NCI-H2196 treated with DMSO at 0.1 percent for 48 hours (cell line): ENCODE measurements around the gene NOS1AP.

ENCODE experiments used
- DNase-seq: peaks from one replicate; lab custom pipeline; 2025; ENCODE audit not compliant: unreplicated experiment; lab: John Stamatoyannopoulos, UW

NOS1AP gene

DNA sequence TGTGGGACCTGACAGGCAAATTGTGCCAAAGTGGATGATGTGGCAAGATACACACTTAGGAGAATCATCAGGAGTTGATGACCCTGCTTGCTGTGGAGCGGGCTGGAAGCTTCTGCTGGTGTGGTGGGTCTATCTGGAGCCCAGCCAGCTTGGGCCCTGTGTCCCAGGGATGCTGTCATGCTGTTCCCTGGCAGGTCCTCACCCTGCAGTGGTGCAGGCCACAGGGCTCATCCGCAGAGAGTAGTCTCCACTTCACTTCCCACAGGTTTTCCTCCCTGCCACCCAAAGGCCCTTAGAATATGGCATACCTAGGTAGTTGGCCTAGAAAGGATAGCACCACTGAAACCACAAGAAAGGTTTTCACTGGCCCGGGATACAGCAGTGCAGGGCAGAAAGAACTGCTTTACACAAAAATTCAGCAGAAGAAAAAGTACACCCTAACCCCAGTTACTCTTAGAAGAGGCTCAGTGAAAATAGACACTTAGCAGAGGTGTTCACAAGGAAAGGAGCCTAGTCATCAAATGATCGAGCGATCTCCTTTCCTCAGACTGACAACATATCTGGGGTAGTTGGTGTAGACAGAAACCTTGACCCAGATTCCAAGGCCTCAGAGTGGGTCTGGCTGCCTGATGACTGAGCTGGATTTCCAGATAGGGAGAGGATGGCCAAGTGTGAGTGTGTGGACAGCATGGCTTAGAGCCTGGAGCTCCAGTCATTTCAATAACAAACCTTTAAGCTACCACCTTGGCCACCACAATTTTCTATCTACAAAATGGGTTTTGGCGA, 310.8 kb downstream of the NOS1AP start:
- DNase-seq = no peak

DNA sequence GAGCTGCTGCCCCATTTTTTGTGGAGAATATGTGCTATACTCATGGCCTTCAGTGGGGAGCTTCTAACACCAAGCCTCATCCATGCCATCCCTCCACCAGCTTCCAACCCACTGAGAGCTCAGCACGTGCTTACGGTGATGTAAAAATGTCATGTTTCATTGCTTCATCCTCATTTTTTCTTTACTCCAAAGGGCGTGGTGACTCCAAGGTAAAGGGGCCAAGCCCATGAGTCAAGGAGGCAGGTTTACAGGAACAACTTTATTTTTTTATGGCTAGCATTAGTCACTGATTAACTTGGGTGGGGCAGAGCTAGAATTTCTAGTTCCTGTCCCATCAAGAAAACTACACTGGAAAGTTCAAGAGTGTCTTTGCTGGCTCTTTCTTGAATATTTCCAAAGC, 311.9 kb downstream of the NOS1AP start, which contains the start of gene C1orf226:
Gene C1orf226 (plus strand): TSS at position 346 of the 400 bp plus-strand sequence. CDS start 174 bp downstream, outside the sequence.
- DNase-seq = no peak

DNA sequence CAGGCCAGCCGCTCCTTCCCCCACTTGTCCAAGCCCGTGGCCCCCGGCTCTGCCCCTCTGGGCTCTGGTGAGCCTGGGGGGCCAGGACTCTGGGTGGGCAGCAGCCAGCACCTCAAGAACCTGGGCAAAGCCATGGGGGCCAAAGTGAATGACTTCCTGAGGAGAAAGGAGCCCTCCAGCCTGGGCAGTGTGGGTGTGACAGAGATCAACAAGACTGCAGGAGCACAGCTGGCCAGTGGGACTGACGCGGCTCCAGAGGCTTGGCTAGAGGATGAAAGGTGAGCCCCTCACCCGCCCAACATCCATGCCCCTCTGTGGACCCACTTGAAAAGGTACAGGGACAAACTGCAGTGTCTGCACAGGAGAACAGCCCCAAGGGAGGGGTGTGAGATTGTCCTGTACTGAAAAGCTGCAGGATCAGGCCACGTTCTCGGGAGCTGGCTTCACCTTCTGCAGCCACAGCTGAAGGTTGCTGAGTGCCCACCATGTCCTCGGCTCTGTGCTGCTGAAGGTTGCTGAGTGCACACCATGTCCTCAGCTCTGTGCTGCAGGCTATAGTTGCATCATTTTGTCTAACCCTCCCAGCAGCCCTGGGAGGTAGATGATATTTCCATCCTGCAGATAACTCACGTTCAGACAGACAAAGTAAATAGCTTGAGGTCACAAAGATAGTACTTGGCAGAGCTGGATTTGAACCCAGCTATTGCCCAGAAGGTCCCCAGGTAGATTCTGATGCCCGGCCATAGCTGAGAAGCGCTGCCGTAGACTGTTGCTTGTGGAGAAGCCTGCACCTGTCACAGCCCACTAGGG, 312.7 kb downstream of the NOS1AP start:
- no peak for DNase-seq

DNA sequence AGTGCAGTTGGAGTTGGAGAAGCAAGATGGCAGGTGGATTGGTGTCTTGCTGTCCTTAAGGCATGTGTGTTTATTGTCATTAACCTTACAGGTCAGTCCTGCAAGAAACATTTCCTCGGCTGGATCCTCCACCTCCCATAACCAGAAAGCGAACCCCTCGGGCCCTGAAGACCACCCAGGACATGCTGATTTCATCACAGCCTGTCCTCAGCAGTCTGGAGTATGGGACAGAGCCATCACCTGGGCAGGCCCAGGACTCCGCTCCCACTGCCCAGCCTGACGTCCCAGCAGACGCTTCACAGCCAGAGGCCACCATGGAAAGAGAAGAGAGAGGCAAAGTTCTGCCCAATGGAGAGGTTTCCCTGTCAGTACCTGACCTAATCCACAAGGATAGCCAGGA, 313.6 kb downstream of the NOS1AP start:
- DNase-seq = no peak

DNA sequence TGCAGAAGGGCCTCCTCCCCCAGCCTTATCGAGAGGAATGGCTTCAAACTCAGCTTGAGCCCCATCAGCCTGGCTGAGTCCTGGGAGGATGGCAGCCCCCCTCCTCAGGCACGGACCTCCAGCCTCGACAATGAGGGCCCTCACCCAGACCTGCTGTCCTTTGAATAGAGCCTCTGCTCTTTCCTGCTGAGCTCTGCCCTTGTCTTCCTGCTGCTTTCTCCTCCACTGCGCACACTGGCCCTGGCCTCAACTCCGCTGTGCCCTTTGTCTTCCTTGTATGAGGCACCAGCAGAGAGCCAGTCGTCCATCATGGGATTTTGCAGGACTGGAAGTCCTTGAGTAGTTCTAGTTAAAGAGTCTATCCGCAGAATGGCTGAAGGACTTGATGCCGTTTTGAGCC, 314.0 kb downstream of the NOS1AP start:
- no peak for DNase-seq

DNA sequence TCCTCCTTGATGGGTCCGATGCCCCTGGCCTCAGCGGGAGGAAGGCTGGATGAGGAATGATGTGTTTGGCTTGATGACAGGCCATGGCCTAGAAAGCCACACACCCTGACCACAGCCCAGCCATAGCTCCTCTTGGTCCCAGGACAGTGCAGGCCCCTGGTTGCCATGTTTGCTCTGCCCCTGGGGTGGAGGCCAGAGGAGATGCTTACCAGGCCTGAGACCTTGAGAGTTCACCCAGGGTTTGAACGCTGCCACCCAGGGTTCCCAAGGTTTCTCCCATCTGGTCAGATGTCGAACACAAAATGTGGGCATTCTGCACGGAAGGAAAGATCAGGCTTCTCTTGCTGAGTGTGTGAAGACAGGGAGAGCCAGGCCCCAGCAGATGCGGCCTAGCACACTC, 314.6 kb downstream of the NOS1AP start:
- DNase-seq = no peak

DNA sequence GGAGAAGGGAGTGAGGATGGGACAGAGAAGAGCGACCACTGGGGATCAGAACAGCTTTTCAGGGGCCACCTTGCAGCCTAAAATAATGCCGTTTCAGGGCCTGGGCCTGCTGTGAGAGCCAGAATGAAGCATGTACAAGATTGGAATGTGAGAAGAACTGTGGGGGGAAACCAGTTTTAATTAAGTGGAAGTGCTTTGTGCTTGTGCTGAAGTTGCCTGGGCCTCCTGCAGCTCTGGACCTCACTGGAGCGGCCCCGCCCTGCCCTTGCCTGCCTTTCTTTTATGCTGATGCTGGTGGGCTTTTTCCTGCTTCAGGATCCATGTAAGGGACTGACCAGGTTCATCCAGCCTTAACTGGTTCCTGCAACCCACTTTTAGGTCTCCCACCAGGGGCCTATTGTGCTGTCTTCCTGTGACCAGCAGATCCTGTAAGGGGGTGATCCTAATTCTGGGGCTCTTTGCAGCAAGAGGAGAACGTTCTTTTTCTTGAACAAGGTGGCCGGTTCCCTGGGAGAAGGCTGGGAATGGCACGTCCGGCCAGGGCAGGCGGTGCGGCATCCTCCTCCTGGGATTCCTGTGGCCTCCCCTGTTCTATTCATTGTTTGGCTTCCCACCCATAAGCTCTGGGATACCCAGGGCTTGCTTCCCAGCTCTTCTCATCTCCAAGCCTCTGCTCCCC, 315.2 kb downstream of the NOS1AP start:
- DNase-seq = no peak

DNA sequence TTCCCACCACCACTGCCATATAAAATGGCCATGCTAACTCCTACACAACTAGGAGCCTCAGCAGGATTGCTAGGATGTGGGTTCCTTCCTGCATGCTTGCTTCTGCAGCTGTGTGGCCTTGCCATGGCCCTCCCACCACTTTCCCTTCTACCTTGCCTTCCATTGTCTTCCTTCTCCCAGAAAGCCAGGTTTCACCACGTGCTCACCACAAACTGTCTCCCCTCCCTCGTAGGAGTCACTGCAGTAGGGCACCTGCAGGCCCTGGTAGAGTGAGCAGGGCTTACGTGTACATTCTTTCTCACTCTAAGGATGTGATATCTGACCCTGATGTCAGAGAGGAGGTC, 315.8 kb downstream of the NOS1AP start:
- DNase-seq = no peak

DNA sequence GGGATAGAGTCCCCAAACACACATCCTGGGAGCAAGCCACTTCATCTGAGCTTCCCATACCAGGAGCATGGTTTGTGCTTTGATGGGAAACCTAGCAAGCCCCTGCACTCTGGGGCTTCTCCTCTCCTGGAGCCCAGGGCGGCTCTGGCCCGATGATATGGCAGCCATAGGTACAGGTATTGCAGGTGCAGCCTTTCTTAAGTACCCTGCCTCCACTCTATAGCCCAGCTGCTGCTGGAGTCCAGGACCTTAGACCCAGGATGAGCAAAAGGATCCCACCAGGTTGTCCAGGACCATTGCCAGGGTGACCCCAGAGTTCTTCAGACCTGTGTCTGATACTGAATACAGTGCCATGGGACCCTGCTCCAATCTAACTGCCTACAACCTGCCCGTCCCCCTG, 316.2 kb downstream of the NOS1AP start:
- DNase-seq = no peak

DNA sequence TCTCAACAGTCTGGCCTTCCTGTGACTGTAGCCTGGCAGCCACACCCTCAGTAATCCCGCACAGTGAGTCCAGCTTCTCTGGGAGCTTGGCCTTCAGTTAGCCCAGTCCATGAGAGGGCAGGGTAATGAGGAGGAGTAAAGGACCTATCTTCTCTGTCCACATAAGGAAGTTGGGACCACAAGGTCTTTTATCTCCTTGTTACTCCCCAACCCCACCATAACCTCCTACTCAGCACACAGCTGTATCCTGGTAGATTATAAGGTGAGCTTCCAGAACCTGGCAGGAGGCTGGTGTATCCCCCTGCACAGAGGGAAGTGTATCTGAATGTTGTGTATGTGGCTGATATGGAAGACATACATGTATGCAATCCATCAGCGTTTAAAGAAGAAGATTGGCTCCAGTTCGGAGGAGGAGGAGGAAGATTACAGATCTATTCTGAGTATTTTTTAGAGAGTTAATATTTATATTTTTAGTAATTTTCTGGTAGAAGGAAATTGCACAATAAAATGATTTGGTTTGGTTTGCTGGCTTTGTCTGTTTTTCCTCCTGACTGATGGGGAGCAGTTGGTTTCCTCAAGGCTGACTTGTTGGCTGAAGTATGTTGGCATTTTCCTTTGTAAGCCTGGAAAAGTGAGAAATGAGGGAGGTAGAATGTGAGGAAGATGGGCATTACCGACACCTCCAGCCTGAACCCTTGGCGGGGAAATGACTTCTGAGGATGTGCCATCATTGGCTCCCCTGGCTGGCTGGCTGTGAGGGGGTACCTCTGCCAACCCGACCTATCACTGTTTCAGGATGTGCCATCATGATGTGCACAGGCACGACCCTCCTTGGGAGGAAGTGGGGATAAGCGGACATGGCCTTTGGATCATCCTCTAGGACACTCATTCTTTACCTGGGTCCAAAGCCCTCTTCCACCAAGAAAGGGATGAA, 317.1 kb downstream of the NOS1AP start:
- no peak for DNase-seq

DNA sequence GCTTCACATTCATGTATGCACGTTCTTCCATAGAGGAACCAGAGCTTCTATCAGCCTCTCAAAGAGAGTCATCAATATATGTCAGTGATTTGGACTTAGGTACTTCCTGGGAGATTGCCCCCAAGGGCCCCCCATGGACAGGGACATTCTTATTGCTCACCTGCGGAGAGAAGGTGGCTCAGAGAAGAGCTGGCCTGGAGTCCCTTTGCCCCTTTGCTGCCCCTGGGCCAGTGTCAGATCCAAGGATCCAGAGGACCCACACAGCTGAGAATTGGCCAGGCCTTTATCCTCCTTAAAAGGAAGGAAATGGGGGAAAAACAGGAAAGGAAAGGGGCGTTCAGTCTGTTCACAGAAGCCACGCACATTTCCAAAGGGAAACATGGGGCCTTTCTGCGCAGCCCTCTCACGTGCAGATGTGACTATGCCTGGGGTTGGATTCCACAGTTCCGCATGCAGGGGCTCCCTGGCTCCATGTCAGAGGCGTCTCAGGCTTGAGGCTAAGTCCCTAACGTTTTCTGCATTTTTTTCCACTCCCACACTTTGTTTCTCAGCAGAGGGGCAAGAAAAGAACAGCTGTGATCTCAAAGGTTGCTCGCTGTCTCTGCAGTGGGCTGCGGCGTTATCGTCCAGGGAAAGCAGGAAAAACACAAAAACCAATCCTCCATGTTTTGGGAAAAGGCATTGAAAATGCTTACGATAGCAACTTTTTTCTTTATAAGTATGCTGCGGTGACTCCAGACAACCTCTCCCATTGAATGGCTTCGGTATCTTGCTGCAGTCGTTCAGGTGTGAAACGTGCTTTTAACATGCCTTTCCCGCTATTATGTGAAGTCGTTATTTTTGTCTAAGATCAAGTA, 318.0 kb downstream of the NOS1AP start:
- no peak for DNase-seq

DNA sequence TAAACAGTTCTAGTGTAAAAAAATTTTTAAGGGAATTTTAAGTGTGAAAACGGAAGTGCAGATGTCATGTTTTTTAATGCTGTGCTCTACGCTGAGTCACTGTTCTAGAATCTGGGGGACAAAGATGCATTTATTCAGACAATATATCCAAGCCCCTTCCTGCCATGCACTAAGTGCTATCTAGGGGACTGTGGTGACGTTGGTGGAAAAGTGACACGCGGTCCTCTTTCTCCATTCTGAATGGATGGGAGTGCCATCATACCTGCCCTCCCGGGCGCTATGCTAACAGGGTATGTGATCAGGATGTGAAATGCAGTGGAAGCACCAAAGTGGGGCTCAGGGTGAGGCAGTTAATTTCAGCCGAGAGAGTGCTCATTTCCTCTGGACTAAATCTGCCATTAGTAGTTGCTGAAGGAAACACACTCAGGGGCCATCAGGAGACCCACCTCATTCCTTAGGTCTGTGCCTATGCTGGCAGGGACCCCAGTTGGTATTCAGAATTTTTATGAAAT, 318.6 kb downstream of the NOS1AP start:
- no peak for DNase-seq

DNA sequence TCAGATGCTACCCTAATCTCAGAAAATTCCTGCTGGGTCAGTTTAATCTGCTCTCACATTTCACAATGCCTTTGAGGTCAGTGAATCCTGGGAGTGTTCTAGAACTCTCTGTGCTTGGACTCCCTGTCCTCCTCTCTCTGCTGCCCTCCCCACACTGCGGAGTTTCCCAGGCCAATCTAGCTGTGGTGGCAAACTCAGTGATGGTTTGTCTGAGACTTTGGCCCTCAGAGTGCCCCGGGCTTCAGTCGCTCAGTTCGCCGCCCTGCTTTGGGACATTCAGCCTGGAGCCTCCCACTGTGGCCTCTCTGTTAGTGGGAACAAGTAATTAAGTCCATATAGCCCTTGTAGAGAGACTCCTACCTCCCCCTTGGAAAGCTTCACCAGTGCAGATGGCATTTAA, 319.1 kb downstream of the NOS1AP start:
- DNase-seq = no peak

DNA sequence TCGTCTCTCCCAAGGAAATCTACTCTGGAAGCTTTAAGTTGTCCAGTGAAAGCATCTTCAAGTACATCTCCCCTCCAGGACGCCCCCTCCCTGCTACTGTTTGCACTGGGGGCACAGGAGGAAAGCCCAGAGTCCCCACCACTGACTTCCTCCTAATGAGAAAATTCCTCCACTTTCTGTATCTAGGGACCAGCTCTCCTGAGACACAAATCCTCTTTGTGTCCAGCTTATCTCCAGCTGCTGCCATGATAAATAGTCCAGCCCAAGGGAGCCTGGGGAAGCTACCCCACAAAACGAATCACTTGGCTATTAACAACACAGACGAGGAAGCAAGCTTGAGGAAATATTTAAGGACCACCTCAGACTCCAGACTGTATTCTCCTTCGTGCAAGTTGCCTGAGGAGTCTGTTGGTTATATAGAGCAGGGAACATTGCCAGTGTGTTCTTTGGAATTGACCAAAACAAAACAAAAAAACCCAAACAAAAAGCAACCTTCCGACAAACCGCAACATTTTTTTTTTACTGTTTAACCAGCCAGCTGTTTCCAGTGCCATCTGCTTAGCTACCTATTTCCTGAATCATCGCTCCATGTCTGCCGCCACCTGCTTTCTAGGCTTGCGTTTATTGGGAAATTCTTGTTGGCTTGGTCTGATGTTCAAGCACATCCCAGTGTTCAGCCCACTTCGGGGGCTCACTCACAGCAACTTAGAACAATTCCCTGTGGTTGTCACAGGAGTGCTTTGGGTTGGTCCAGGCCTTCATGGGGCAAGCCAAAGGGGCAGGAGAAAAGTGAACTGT, 319.7 kb downstream of the NOS1AP start:
- DNase-seq = no peak

DNA sequence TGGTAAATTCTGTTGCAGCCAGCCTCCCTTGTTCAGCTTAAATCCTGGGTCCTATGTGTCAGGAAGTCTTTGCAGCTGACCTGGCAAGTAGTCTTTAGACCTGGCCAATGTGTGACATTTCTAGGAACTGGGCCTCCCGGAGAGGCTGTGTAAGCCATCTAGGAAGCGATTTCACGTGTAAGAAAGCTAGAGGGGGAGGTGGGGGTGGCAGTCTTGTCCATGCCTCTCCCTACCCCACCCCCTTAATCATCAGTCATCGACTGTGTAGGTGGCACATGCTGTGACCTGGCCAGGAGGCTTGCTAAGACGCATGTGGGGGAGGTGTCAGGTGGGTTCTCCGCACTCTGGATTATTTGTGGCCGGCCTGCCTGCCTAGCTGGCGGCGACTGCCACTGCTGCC, 320.5 kb downstream of the NOS1AP start:
- DNase-seq = no peak

DNA sequence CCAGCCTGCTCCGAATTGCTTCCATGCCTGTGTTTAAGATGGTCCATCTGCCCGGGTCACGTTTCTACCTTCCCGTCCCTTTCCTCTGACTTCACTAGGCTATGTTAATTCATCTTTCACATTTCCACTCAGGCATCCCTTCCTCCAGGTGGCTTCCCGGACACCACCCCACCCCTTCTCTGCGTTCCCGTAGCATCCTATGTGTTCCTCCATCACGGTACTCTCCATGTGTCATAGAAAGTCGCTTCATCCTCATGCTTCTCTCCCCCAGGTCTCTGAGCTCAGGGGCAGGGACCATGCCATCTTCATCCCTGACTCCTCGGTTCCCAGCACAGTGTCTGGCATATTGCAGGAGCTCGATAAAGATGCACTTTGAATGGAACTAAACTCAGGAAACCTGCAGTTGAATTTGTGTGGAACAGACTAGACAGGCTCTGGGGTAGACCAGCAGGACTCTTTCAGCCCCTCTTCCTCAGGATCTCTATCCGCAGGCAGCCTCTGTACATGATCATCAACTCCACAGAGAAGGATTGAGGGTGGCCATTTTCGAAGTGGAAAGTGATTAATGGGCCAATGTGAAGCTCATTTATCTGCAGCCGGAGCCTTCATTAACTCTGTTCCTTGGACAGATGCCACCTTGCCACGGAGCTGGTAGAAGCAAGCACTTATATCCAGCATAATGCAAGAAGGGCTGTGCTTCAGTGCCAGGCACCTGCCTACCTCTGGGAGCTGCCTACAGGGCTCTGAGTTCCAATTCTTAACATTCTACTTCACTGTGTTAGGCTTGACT, 321.1 kb downstream of the NOS1AP start:
- DNase-seq = no peak

DNA sequence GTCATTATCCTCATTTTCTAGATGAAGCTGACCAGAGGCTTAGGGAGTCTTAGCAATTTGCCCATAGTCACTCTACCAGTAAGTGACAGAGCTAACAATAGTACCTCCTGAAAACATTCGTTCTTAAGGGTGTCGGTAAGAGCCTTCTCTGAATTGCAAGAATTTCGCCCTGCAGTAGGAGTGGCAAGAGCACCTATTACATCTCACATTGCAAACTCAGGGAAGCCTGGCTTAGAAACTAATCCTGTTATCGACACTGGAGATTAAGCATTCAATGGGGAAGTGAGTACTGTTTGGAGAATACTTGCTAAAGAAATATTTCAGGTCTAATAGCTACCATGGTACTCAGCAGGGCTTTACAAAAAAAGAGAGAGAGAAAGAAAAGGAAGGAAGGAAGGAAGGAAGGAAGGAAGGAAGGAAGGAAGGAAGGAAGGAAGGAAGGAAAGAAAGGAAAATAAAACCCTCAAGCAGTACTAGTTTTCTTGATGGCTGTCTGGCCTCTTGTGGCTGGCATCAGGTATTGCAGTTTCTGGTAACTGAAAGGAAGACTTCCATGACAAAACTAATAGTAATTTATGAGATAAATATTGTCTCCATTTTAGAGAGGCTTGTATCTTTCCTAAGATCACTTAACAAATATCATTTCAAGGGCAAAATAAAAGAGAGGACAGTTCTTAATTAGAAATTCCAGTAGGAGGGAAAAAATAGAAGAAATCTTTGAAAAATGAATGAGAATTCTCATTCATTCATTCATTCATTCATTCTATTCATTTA, 322.5 kb downstream of the NOS1AP start:
- peak; percentile 20 for DNase-seq
